CD14-positive monocyte (primary cell): ENCODE data around the gene LENG9. TPM values are rescaled to one million over a fixed set of nuclear protein-coding genes. Genes with fewer than 3 reads are reported as not detected.
A peak's percentile ranks its signal among the peaks of the same experiment; 100 is the strongest.

ENCODE experiments used
- DNase-seq, 3 donors: peaks; one replicate each; pipeline ENCODE4 v3.0.0-alpha.2; 2011 to 2022
- H2AFZ ChIP-seq: 2 replicates; pipeline ENCODE4 v1.6.0; 2012; ENCODE audit warnings: mild to moderate bottlenecking, low read depth, low read length, inconsistent platforms; ENCODE audit not compliant: insufficient read depth, poor library complexity, severe bottlenecking
- H3K27ac ChIP-seq, 2 donors: 1 replicate in 1 of 2; 2 replicates in 1 of 2; pipeline ENCODE4 v1.5.1; 2012 to 2013; ENCODE audit warnings: low read length in 2 of 2, control low read depth in 1 of 2, inconsistent platforms in 1 of 2, low read depth in 1 of 2, mild to moderate bottlenecking in 1 of 2
- H3K27me3 ChIP-seq, 2 donors: one replicate each; pipeline versions ENCODE4 v1.6.0 to v1.6.1; 2011 to 2013; ENCODE audit warnings: low read length in 2 of 2; ENCODE audit not compliant: control insufficient read depth in 2 of 2, insufficient read depth in 2 of 2
- H3K36me3 ChIP-seq, 2 donors: replicated peaks in 1 of 2; 1 replicate in 1 of 2; 2 replicates in 1 of 2; pipeline versions ENCODE4 v1.5.1 to v1.6.1; 2012 to 2013; ENCODE audit warnings: low read length in 2 of 2, control low read depth in 1 of 2, inconsistent platforms in 1 of 2, mild to moderate bottlenecking in 1 of 2; ENCODE audit not compliant: insufficient read depth in 2 of 2, control insufficient read depth in 1 of 2
- H3K4me1 ChIP-seq, 2 donors: 1 replicate in 1 of 2; 2 replicates in 1 of 2; pipeline versions ENCODE4 v1.5.1 to v1.6.1; 2012 to 2013; ENCODE audit warnings: low read length in 2 of 2, control low read depth in 1 of 2, inconsistent platforms in 1 of 2, mild to moderate bottlenecking in 1 of 2, moderate library complexity in 1 of 2; ENCODE audit not compliant: insufficient read depth in 2 of 2, control insufficient read depth in 1 of 2
- H3K4me2 ChIP-seq: replicated peaks from 2 replicates; pipeline ENCODE3; 2012; ENCODE audit warnings: low read length, moderate library complexity, mild to moderate bottlenecking; ENCODE audit not compliant: poor library complexity, severe bottlenecking; ENCODE audit errors: extremely low read depth
- H3K4me3 ChIP-seq, 3 experiments: fragments of 200-600 bp in 1 of 3; sonication (generic) in 1 of 3; replicated peaks in 1 of 3; 1 replicate in 2 of 3; 2 replicates in 1 of 3; pipeline ENCODE4 v1.5.1; 2011 to 2013; ENCODE audit warnings: low read length in 3 of 3, mild to moderate bottlenecking in 3 of 3, control low read depth in 2 of 3, low read depth in 2 of 3, inconsistent platforms in 1 of 3, moderate library complexity in 1 of 3
- H3K79me2 ChIP-seq: 2 replicates; pipeline ENCODE4 v1.6.0; 2012; ENCODE audit warnings: mild to moderate bottlenecking, control low read depth, inconsistent platforms, low read length, moderate library complexity; ENCODE audit not compliant: insufficient read depth
- H3K9ac ChIP-seq: 2 replicates; pipeline ENCODE4 v1.6.0; 2017; ENCODE audit warnings: low read length, mild to moderate bottlenecking; ENCODE audit not compliant: insufficient read depth, poor library complexity, severe bottlenecking
- H3K9me3 ChIP-seq, 2 donors: replicated peaks in 1 of 2; 1 replicate in 1 of 2; 2 replicates in 1 of 2; pipeline versions ENCODE4 v1.5.1 to v1.6.1; 2012 to 2013; ENCODE audit warnings: low read length in 2 of 2, control low read depth in 1 of 2; ENCODE audit not compliant: control insufficient read depth in 1 of 2, insufficient read depth in 1 of 2
- H4K20me1 ChIP-seq: 2 replicates; pipeline ENCODE4 v1.6.0; 2012; ENCODE audit warnings: mild to moderate bottlenecking, low read length, control low read depth, moderate library complexity; ENCODE audit not compliant: insufficient read depth
- H3K27ac Mint-ChIP-seq, 7 donors: one replicate each; pipeline ENCODE4 v1.8.0; 2020; ENCODE audit warnings: mild to moderate bottlenecking in 7 of 7, mixed read lengths in 7 of 7, moderate library complexity in 6 of 7, inconsistent platforms in 2 of 7
- H3K27me3 Mint-ChIP-seq, 3 donors: one replicate each; pipeline ENCODE4 v1.8.0; 2021 to 2022; ENCODE audit warnings: low read depth in 3 of 3, mild to moderate bottlenecking in 3 of 3, mixed read lengths in 3 of 3, moderate library complexity in 3 of 3, inconsistent platforms in 1 of 3
- H3K36me3 Mint-ChIP-seq, 2 donors: one replicate each; pipeline ENCODE4 v1.8.0; 2020; ENCODE audit warnings: mixed read lengths in 2 of 2, inconsistent platforms in 1 of 2, mild to moderate bottlenecking in 1 of 2
- H3K4me1 Mint-ChIP-seq: one replicate; pipeline ENCODE4 v1.8.0; 2020; ENCODE audit warnings: mild to moderate bottlenecking, mixed read lengths
- H3K4me3 Mint-ChIP-seq, 2 donors: one replicate each; pipeline ENCODE4 v1.8.0; 2020; ENCODE audit warnings: mild to moderate bottlenecking in 2 of 2, mixed read lengths in 2 of 2, moderate library complexity in 1 of 2
- H3K9me3 Mint-ChIP-seq, 7 donors: one replicate each; pipeline ENCODE4 v1.8.0; 2020 to 2022; ENCODE audit warnings: mixed read lengths in 7 of 7, mild to moderate bottlenecking in 6 of 7, moderate library complexity in 6 of 7, inconsistent platforms in 2 of 7
- CTCF ChIP-seq: fragments of 200-600 bp; IDR thresholded peaks from one replicate; pipeline ENCODE4 v1.8.0; 2022; ENCODE audit warnings: antibody characterized with exemption, mild to moderate bottlenecking
- WGBS: methylation state at CpG from one replicate; pipeline ENCODE4 v1.1.5; 2013; ENCODE audit warnings: missing lambda C conversion rate; ENCODE audit not compliant: insufficient coverage; 5-methylcytosine and 5-hydroxymethylcytosine counted together
- intact Hi-C, 2 donors: fragments of 100-400 bp; cut with micrococcal nuclease; formaldehyde crosslinking; loops; one replicate each; pipeline versions ENCODE4 v1.15.0 to v1.15.1; 2023
- polyA plus RNA-seq, 3 donors: library from polyadenylated mRNA; depleted of rRNA in 1 of 3; unstranded in 2 of 3; stranded (reverse) in 1 of 3; fragments of 300-500 nt in 2 of 3; fragments of >200 nt in 1 of 3; fragmentation: Illumina TruSeq in 2 of 3; gene quantifications; 1 replicate in 2 of 3; 2 replicates in 1 of 3; pipeline ENCODE4 v1.2.3, GENCODE V29; 2012 to 2021

LENG9 gene
- polyA plus RNA-seq, 3 donors = 0.15 to 2.0 TPM; not detected in 1

DNA sequence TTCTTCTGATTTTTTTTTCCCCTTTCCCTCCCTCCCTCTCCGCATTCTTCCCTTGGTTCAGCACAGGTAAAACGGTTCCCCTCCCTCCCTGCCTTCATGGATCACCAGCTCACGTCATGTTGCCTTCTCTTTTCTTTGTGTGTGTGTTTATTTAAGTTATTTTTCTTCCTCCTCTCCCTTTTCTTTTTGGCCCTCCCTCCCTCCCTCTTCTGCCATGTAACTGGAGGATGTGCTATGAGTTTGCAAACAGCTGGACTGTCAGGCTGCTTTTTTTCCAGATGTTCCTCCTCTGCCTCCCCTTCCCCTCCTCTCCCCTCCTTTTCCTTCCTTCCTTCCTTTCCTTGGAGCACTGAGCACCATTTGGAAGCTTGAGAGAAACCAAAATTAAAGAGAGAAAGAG, 2.0 kb downstream of the LENG9 start:
- no peak for DNase-seq
- no CpG with 5 or more reads among the region's 3 CpGs for WGBS
- H3K4me1 ChIP-seq = peaks cover 33 to 42% of the 10 kb centered on the region in 2 donors
- peaks cover 32% of the 10 kb centered on the region for H3K4me1 Mint-ChIP-seq
- no peak overlapping the region for H3K9ac ChIP-seq
- peaks cover 0 to 11% of the 10 kb centered on the region in 2 donors for H3K27me3 ChIP-seq
- peak overlapping the region; percentile 94 for H3K4me2 ChIP-seq
- intact Hi-C loops = loop anchor here in 1 of 2 donors (2.0 kb wide), 1 partner anchor 13 kb away; the partner anchor contains the start of gene LENG8
- H3K36me3 ChIP-seq = peaks cover 55 to 56% of the 10 kb centered on the region in 2 donors
- H3K9me3 ChIP-seq = peaks cover 0 to 3% of the 10 kb centered on the region in 2 donors
- peaks cover 63% of the 10 kb centered on the region for H4K20me1 ChIP-seq
- peaks cover 43 to 51% of the 10 kb centered on the region in 2 donors for H3K36me3 Mint-ChIP-seq
- H3K27ac Mint-ChIP-seq = peak overlapping the region in 3 of 7 donors; percentile 37 to 78 (median 58)
- H3K4me3 ChIP-seq = no peak overlapping the region
- no peak for TF ChIP-seq CTCF
- H2AFZ ChIP-seq = no peak overlapping the region
- no peak overlapping the region for H3K4me3 Mint-ChIP-seq
- H3K79me2 ChIP-seq = peaks cover 36% of the 10 kb centered on the region
- peaks cover 8 to 17% (median 17%) of the 10 kb centered on the region in 3 donors for H3K27me3 Mint-ChIP-seq
- peaks cover 0 to 13% (median 9%) of the 10 kb centered on the region in 7 donors for H3K9me3 Mint-ChIP-seq
- H3K27ac ChIP-seq = peak overlapping the region in 1 of 2 donors; percentile 36

DNA sequence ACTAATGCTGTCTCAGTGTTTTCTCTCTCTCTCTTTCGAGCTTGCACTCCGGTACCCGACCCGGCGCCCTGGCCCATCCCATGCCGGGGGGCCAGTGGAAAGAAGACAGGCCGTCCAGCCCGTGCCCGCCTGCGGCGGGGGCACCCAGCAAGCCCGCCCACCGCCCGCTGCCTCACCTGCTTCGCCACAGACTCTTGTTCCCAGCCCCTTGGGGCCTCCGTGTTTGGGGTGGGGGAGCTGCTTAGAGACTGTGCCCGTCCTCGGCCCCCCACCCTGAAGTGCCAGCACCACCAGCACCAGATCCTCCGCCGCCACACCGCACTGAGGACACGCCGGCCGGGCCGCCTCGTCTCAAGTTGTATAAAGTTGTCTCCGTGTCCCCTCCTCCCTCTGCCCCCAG, 2.4 kb downstream of the LENG9 start:
- peaks cover 0 to 3% of the 10 kb centered on the region in 2 donors for H3K9me3 ChIP-seq
- no peak overlapping the region for H2AFZ ChIP-seq
- H3K36me3 ChIP-seq = peaks cover 59 to 60% of the 10 kb centered on the region in 2 donors
- peaks cover 0 to 8% of the 10 kb centered on the region in 2 donors for H3K27me3 ChIP-seq
- 94% methylated on average over 11 of the region's 27 CpGs for WGBS
- peaks cover 33 to 42% of the 10 kb centered on the region in 2 donors for H3K4me1 ChIP-seq
- peaks cover 67% of the 10 kb centered on the region for H4K20me1 ChIP-seq
- Mint-ChIP-seq H3K4me1 (peaks cover 32% of the 10 kb centered on the region), H3K36me3 (peaks cover 47 to 55% of the 10 kb centered on the region in 2 donors), H3K4me3 (peak overlapping the region in 1 of 2 donors; percentile 24), H3K9me3 (peaks cover 0 to 13% (median 9%) of the 10 kb centered on the region in 7 donors), H3K27me3 (peaks cover 8 to 15% (median 13%) of the 10 kb centered on the region in 3 donors), H3K27ac (peak overlapping the region in 1 of 7 donors; percentile 37)
- no peak overlapping the region for H3K9ac ChIP-seq
- H3K27ac ChIP-seq = no peak overlapping the region
- intact Hi-C loops = no loop called here
- H3K4me3 ChIP-seq = no peak overlapping the region
- no peak for DNase-seq
- H3K4me2 ChIP-seq = no peak overlapping the region
- no peak for TF ChIP-seq CTCF
- H3K79me2 ChIP-seq = peaks cover 40% of the 10 kb centered on the region
